ENCODE measurements around the gene SF3B2. TPM values are rescaled to one million over a fixed set of nuclear protein-coding genes. Genes with fewer than 3 reads are reported as not detected.
"Not testable (repeated sequence)": the region's sequence is repeated elsewhere in the genome, so short reads cannot be mapped to it uniquely, and the experiment has no call there.

Gene SF3B2
- total and polyA plus RNA-seq, 9 donors: 96.9 to 168 (median 137) TPM

DNA sequence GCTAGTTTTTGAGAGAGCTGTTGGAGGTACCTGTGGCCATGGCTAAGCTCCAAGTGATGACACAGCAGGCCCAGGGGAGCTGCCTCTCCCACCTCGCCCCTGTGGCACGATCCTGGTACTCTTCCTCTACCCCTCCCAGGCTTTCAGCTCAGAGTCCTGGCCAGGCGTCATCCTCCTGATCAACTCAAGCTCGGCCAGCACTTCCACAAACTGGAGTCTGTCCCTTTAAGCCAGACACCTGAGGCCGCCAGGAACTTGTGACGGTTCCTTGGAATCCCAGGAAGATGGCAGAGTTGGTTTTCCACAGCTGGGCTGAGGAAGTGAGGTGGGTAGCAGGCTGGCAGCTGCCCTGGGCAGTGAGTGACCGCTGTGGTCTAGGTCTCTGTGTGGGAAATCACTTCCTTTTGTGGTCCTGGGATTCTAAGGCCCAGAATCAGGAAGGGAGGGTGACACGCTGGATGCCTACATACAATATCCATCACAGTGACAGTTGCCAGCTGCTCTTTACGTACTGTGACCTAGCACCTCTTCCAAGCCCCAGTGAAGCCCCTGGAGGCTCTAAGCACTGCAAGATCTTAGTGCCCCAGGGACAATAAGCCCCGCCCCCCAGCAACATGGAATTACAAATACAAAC, 43.6 kb upstream of the SF3B2 start:
- Histone ChIP-seq H3K27me3 (ENCODE audit: control insufficient read depth, insufficient read depth, low read length) (peaks cover 46% of the 10 kb centered on the region), H3K36me3 (ENCODE audit: control insufficient read depth, insufficient read depth, low read length) (peaks cover 21% of the 10 kb centered on the region), H3K9me3 (replicated peaks; ENCODE audit: control insufficient read depth, low read depth, low read length) (no peaks in the 10 kb centered on the region), H3K4me1 (ENCODE audit: control insufficient read depth, insufficient read depth, low read length) (peaks cover 1% of the 10 kb centered on the region), H3K27ac (ENCODE audit: low read length) (no peak overlapping the region), H3K4me3 (ENCODE audit: low read length) (no peak overlapping the region)
- no peak for DNase-seq
- 36% methylated on average over 5 of the region's 10 CpGs for WGBS (ENCODE audit: insufficient coverage)

DNA sequence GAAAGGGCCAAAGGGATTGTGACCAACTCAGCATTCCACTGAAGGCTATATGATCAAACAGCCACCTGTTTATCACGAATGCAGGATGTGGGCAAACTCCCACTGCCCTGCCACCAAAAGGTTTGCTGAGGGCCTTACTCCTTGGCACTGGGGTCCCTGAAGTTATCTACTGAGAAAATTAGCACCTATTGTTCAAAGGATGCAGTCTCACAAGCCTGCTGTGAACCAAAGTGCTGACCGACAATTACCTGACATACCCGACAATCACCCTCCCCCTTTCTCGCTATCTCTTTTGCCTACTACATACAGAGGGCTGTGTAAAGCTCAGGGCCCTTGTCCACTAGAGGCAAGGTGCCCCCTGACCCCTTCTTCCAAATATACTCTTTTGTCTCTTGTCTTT, 42.1 kb upstream of the SF3B2 start:
- 47% methylated on average over 4 of the region's 4 CpGs for whole genome bisulfite sequencing (ENCODE audit: insufficient coverage)
- not testable (repeated sequence) for H3K9me3 ChIP-seq (replicated peaks; ENCODE audit: control insufficient read depth, low read depth, low read length); H3K36me3 ChIP-seq (ENCODE audit: control insufficient read depth, insufficient read depth, low read length); H3K4me3 ChIP-seq (ENCODE audit: low read length); DNase-seq; H3K27ac ChIP-seq (ENCODE audit: low read length); H3K4me1 ChIP-seq (ENCODE audit: control insufficient read depth, insufficient read depth, low read length)
- H3K27me3 ChIP-seq (ENCODE audit: control insufficient read depth, insufficient read depth, low read length): peaks cover 49% of the 10 kb centered on the region

DNA sequence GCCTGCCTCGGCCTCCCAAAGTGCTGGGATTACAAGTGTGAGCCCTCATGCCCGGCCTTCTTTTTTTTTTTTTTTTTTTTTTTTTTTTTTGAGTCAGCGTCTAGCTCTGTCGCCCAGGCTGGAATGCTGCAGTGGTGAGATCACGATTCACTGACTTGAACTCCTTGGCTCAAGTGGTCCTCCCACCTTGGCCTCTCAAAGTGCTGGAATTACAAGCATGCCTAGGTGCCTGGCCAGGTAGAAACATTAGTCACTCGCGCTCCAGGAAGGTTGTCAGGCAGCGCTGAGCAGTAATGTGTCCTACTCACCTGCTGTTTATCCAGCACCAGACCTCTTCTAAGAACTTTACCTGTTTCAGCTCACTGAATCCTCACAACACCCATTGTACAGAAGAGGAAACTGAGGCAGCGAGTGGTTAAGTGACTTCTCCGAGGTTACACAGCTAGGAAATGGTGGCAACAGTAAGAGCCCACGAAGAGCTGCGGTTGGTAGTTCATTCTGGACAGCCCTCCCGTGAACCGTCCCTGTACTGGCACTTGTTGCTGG, 40.9 kb upstream of the SF3B2 start:
- DNase-seq: no peak
- WGBS (ENCODE audit: insufficient coverage): 37% methylated on average over 12 of the region's 14 CpGs
- no peaks in the 10 kb centered on the region for H3K9me3 ChIP-seq (replicated peaks; ENCODE audit: control insufficient read depth, low read depth, low read length)
- H3K4me3 ChIP-seq (ENCODE audit: low read length): no peak overlapping the region
- peaks cover 9% of the 10 kb centered on the region for H3K4me1 ChIP-seq (ENCODE audit: control insufficient read depth, insufficient read depth, low read length)
- no peak overlapping the region for H3K27ac ChIP-seq (ENCODE audit: low read length)
- peaks cover 49% of the 10 kb centered on the region for H3K27me3 ChIP-seq (ENCODE audit: control insufficient read depth, insufficient read depth, low read length)
- H3K36me3 ChIP-seq (ENCODE audit: control insufficient read depth, insufficient read depth, low read length): peaks cover 3% of the 10 kb centered on the region

DNA sequence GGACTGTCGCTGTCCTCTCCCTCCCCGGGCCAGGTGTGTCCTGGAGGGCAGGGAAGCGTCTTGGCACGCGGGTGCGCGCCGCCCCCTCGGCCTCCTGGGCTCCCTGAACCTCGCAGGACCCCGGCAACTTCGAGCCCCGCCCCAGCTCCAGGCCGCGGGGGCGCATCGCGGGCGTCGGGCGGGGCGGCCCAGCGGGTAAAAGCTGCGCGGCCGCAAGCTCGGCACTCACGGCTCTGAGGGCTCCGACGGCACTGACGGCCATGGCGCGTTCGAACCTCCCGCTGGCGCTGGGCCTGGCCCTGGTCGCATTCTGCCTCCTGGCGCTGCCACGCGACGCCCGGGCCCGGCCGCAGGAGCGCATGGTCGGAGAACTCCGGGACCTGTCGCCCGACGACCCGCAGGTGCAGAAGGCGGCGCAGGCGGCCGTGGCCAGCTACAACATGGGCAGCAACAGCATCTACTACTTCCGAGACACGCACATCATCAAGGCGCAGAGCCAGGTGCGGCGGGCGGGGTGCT, 40.3 kb upstream of the SF3B2 start, which contains the start of gene CST6:
TSS of gene CST6 (plus strand) at position 224 of the 519 bp plus-strand sequence. CDS start at position 261, 37 bp downstream.
- Histone ChIP-seq H3K9me3 (replicated peaks; ENCODE audit: control insufficient read depth, low read depth, low read length) (no peaks in the 10 kb centered on the region), H3K36me3 (ENCODE audit: control insufficient read depth, insufficient read depth, low read length) (no peaks in the 10 kb centered on the region), H3K27me3 (ENCODE audit: control insufficient read depth, insufficient read depth, low read length) (peaks cover 49% of the 10 kb centered on the region), H3K4me1 (ENCODE audit: control insufficient read depth, insufficient read depth, low read length) (peaks cover 12% of the 10 kb centered on the region), H3K4me3 (ENCODE audit: low read length) (no peak within 1 kb of the TSS), H3K27ac (ENCODE audit: low read length) (no peak within 1 kb of the TSS)
- WGBS (ENCODE audit: insufficient coverage): 5% methylated on average over 59 of the region's 61 CpGs
- no peak for DNase-seq

DNA sequence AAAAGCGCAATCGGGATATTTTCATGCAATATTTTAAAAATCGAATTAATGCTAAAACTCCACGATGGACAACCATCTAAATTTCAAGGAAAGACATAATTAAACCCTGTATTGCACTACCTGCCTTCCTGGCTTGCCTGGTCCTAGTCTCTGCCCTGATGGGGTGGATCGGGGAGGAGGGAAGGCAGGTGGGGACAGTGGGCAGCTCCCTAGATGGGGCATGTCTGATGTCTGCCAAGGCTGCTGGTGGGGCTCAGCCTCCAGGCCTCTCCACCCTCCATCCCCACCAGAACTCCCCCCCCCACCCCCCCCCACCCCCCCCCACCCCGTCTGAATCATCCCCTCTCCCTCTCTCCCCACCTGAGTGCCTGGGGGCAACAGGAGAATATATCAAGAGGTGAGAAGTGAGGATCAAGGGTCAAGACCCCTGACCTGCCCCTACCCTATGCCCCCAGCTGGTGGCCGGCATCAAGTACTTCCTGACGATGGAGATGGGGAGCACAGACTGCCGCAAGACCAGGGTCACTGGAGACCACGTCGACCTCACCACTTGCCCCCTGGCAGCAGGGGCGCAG, 39.7 kb upstream of the SF3B2 start:
- Histone ChIP-seq H3K9me3 (replicated peaks; ENCODE audit: control insufficient read depth, low read depth, low read length) (no peaks in the 10 kb centered on the region), H3K27me3 (ENCODE audit: control insufficient read depth, insufficient read depth, low read length) (peaks cover 49% of the 10 kb centered on the region), H3K4me1 (ENCODE audit: control insufficient read depth, insufficient read depth, low read length) (peaks cover 12% of the 10 kb centered on the region), H3K36me3 (ENCODE audit: control insufficient read depth, insufficient read depth, low read length) (no peaks in the 10 kb centered on the region), H3K4me3 (ENCODE audit: low read length) (no peak overlapping the region), H3K27ac (ENCODE audit: low read length) (no peak overlapping the region)
- 20% methylated on average over 6 of the region's 12 CpGs for WGBS (ENCODE audit: insufficient coverage)
- no peak for DNase-seq

DNA sequence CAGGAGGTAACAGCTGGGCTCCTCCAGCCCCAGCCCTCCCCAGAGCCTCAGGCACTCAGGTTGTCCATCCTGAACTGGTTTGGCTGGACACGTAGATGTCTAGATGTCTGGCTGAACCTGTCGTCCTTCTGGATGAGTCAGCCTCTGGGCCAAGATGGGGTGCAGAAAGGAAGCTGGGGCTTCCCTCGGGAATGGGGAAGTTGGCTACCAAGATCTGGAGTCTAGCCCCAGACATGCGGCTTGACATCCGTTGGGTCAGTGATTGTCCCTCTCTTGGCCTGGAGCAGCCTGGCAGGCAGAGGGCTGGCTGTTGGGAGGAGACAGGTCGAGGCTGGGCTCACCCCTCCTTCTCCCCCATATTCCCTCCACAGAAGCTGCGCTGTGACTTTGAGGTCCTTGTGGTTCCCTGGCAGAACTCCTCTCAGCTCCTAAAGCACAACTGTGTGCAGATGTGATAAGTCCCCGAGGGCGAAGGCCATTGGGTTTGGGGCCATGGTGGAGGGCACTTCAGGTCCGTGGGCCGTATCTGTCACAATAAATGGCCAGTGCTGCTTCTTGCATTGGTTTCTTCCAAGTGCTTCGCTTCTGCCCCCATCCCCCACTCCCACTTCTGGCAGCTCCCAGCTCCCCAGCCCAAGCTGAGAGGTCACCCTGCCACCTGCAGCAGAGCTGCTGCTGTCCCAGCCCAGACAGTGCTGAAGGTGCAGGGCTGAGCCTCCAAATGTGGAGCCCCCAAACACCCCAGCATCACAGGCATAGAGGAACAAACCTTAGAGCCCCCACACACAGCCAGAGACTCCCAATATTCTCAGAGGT, 39.0 kb upstream of the SF3B2 start:
- H3K4me3 ChIP-seq (ENCODE audit: low read length): no peak overlapping the region
- H3K27ac ChIP-seq (ENCODE audit: low read length): no peak overlapping the region
- H3K4me1 ChIP-seq (ENCODE audit: control insufficient read depth, insufficient read depth, low read length): peaks cover 12% of the 10 kb centered on the region
- H3K27me3 ChIP-seq (ENCODE audit: control insufficient read depth, insufficient read depth, low read length): peaks cover 49% of the 10 kb centered on the region
- DNase-seq: no peak
- H3K36me3 ChIP-seq (ENCODE audit: control insufficient read depth, insufficient read depth, low read length): no peaks in the 10 kb centered on the region
- 57% methylated on average over 8 of the region's 12 CpGs for WGBS (ENCODE audit: insufficient coverage)
- H3K9me3 ChIP-seq (replicated peaks; ENCODE audit: control insufficient read depth, low read depth, low read length): no peaks in the 10 kb centered on the region

DNA sequence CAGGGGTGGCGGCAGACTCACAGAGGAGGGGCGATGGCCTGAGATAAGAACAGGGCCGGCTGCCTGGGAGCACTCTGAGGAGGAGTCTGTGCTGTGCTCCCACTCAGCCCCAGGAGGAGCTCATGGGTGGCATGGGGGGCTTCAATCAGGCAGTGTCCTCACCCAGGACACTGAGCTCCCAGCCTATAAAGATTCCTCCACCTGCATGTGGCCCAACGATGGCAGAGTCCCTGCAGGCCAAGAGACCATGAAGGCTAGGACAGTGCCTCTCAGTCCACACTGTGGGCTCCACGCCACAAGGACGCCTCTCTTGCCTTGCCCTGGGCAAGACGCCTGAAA, 38.4 kb upstream of the SF3B2 start:
- Histone ChIP-seq H3K36me3 (ENCODE audit: control insufficient read depth, insufficient read depth, low read length) (no peaks in the 10 kb centered on the region), H3K4me1 (ENCODE audit: control insufficient read depth, insufficient read depth, low read length) (peaks cover 12% of the 10 kb centered on the region), H3K9me3 (replicated peaks; ENCODE audit: control insufficient read depth, low read depth, low read length) (no peaks in the 10 kb centered on the region), H3K27ac (ENCODE audit: low read length) (no peak overlapping the region), H3K27me3 (ENCODE audit: control insufficient read depth, insufficient read depth, low read length) (peaks cover 48% of the 10 kb centered on the region), H3K4me3 (ENCODE audit: low read length) (no peak overlapping the region)
- DNase-seq: no peak
- 75% methylated on average over 4 of the region's 7 CpGs for WGBS (ENCODE audit: insufficient coverage)

DNA sequence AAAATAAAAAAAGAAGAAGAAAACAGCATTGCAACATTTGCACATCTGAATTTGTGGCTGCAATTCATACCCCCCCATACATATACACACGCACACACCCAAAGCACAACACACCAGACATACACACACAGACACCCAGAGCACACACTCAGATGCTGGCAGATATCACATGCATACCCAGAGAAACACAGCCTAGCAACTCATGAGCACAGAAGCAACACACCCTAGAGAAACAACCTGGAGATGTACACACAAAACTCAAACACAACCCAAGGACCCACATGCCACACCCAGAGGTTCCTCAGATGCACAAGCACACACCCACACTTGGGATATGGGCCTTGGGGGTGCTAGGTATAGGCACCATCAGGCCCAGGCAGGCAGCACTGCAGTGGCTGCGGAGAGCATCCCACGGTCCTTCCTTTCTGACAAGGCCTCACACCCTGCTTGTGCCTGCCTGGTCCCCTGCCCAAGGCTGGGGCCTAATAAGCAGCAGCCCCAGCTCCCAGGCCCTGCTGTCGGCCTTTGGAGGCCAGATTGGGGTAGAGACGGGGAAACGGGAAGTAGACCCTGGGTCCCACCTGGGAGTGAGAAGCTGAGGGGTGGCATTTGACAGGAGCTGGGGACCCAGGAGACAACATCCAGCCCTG, 37.2 kb upstream of the SF3B2 start:
- no peak for DNase-seq
- no peaks in the 10 kb centered on the region for H3K9me3 ChIP-seq (replicated peaks; ENCODE audit: control insufficient read depth, low read depth, low read length)
- no peaks in the 10 kb centered on the region for H3K36me3 ChIP-seq (ENCODE audit: control insufficient read depth, insufficient read depth, low read length)
- H3K27me3 ChIP-seq (ENCODE audit: control insufficient read depth, insufficient read depth, low read length): peaks cover 40% of the 10 kb centered on the region
- WGBS (ENCODE audit: insufficient coverage): 73% methylated on average over 6 of the region's 6 CpGs
- no peak overlapping the region for H3K4me3 ChIP-seq (ENCODE audit: low read length)
- peaks cover 12% of the 10 kb centered on the region for H3K4me1 ChIP-seq (ENCODE audit: control insufficient read depth, insufficient read depth, low read length)
- H3K27ac ChIP-seq (ENCODE audit: low read length): no peak overlapping the region

DNA sequence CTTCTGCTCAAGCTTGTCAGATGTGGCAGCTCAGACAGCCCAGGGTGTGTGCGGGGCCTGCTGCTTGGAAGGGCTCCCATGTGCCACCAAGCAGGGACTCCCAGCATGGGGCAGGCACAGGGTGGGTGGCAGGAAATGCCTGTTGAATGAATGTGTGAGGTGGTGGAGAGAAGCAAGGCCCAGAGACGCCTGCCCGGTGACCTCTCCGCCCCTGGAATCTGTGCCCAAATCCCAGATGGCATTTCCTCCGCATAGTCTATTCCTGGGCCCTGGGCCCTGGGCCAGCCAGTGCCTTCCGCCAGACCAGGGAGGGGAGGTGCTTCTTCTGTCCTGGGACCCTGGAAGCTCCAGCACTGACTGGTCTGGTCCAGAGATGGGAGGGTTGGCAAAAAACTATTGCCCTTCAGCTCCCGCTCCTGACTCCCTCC, 36.7 kb upstream of the SF3B2 start:
- Histone ChIP-seq H3K27ac (ENCODE audit: low read length) (no peak overlapping the region), H3K9me3 (replicated peaks; ENCODE audit: control insufficient read depth, low read depth, low read length) (no peaks in the 10 kb centered on the region), H3K36me3 (ENCODE audit: control insufficient read depth, insufficient read depth, low read length) (no peaks in the 10 kb centered on the region), H3K4me1 (ENCODE audit: control insufficient read depth, insufficient read depth, low read length) (peaks cover 12% of the 10 kb centered on the region), H3K27me3 (ENCODE audit: control insufficient read depth, insufficient read depth, low read length) (peaks cover 34% of the 10 kb centered on the region), H3K4me3 (ENCODE audit: low read length) (no peak overlapping the region)
- WGBS (ENCODE audit: insufficient coverage): 78% methylated on average over 5 of the region's 7 CpGs
- DNase-seq: no peak
